GM10248 (cell line): Measurements from ENCODE around the gene COL15A1.

ENCODE experiments used
- CTCF ChIA-PET: fragments of 300-600 bp; sonication (Branson Sonifier 250); formaldehyde crosslinking; extraction: SDS; loops from one replicate; lab custom pipeline; 2021; ENCODE audit warnings: antibody characterized with exemption; lab: Yijun Ruan, JAX
- POLR2A ChIA-PET: fragments of 350-650 bp; sonication (Branson Sonifier 250); formaldehyde crosslinking; extraction: SDS; loops from one replicate; lab custom pipeline; 2020; ENCODE audit warnings: antibody characterized with exemption; lab: Yijun Ruan, JAX
- DNase-seq: peaks from one replicate; pipeline ENCODE4 v3.0.0; 2012; ENCODE audit errors: extremely low spot score
- TF ChIP-seq, protein P1 (sequence below): IDR thresholded peaks from 2 replicates; pipeline ENCODE4 v1.5.1; 2012; ENCODE audit warnings: mild to moderate bottlenecking, low read depth; ENCODE audit errors: extremely low read depth, missing control alignments, control extremely low read depth

Gene COL15A1

GRCh38 chr9:99037769-99038483 is 94.2 kb downstream of the COL15A1 start:
- ChIA-PET CTCF (interaction anchor here (1.0 to 2.6 kb wide), 4 partner anchors 11 to 103 kb away, joined by 3 to 9 read pairs (median 6); no protein-coding TSS in a partner anchor), POLR2A (no interaction called here)
- TF ChIP-seq, protein P1, sequence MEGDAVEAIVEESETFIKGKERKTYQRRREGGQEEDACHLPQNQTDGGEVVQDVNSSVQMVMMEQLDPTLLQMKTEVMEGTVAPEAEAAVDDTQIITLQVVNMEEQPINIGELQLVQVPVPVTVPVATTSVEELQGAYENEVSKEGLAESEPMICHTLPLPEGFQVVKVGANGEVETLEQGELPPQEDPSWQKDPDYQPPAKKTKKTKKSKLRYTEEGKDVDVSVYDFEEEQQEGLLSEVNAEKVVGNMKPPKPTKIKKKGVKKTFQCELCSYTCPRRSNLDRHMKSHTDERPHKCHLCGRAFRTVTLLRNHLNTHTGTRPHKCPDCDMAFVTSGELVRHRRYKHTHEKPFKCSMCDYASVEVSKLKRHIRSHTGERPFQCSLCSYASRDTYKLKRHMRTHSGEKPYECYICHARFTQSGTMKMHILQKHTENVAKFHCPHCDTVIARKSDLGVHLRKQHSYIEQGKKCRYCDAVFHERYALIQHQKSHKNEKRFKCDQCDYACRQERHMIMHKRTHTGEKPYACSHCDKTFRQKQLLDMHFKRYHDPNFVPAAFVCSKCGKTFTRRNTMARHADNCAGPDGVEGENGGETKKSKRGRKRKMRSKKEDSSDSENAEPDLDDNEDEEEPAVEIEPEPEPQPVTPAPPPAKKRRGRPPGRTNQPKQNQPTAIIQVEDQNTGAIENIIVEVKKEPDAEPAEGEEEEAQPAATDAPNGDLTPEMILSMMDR, result no peak
- no peak for DNase-seq

- TF ChIP-seq, protein P1, result no peak
- DNase-seq, result no peak
- POLR2A ChIA-PET, result no interaction called here
- CTCF ChIA-PET, result interaction anchor here (1.0 to 2.6 kb wide), 4 partner anchors 11 to 102 kb away, joined by 3 to 9 read pairs (median 6); no protein-coding TSS in a partner anchor
Measured at GRCh38 chr9:99038484-99038820, 94.7 kb downstream of the COL15A1 start.

GRCh38 chr9:99039505-99040182 is 95.9 kb downstream of the COL15A1 start:
- ChIA-PET CTCF (interaction anchor here (1.8 to 2.6 kb wide), 3 partner anchors 12 to 101 kb away, joined by 5 to 9 read pairs (median 7); no protein-coding TSS in a partner anchor), POLR2A (no interaction called here)
- TF ChIP-seq, protein P1, result no peak
- no peak for DNase-seq

GRCh38 chr9:99040251-99040900 is 96.7 kb downstream of the COL15A1 start:
- POLR2A ChIA-PET, result no interaction called here
- DNase-seq, result no peak
- TF ChIP-seq, protein P1, result no peak
- CTCF ChIA-PET, result interaction anchor here (1.0 to 2.2 kb wide), 2 partner anchors 12 to 100 kb away, joined by 3 to 5 read pairs; no protein-coding TSS in a partner anchor

DNA sequence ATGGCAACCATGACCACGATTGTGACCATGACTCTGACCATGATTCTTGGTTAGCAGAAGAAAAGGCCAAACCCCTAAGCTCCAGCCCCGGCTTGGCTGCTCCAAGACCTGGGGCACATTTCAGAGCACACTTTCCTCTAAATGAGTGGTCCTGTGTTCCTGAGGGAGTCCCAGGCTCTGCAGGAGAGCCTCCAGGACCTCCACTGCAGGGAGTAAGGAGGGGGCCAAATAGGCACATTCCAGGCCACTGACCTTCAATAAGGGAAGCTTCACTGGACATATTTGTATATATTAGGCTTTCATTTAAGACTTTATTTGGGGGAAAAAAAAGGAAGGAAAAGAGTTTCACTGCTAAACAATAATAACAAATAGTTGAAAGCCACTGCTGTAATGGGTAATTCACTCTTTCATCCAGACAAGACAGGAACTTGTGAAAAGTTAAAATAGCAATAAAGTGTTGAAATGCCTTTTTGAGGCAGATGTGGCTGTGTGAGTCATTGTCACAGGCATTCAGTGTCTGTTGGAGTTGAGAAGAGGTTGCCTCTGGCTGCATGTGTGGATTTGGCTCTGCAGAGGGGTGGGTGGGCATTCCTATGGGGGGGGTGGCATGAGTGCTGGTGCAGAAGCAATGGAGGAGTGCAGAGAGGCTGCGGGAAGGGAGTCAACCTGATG is 97.3 kb downstream of the COL15A1 start:
- ChIA-PET POLR2A (no interaction called here), CTCF (interaction anchor here (1.0 to 2.2 kb wide), 2 partner anchors 11 to 100 kb away, joined by 3 to 5 read pairs; no protein-coding TSS in a partner anchor)
- TF ChIP-seq, protein P1, result no peak
- DNase-seq, result no peak

DNA sequence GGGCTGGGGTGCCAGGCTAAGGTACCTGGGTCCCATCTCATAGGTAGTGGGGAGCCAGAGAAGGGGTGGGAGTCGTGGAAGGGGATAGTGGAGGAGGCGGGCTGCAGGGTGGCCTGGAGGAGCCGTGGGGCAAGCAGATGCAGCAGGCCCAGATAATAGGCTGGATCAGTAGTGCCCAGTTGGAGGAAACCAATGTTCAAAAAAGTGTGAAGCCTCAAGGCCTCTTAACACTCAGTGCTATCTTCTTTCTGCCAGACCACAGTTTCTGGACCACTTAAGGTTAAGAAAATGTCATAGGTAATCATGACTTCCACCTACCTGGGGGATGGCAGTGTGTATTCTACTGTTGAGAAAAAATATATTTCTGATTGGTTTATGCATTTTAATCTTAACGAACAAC is 97.9 kb downstream of the COL15A1 start:
- DNase-seq, result no peak
- ChIA-PET POLR2A (no interaction called here), CTCF (interaction anchor here (0.8 to 2.2 kb wide), 2 partner anchors 11 to 27 kb away, joined by 3 to 5 read pairs; no protein-coding TSS in a partner anchor)
- TF ChIP-seq, protein P1, result no peak
